H1 (cell line): ENCODE data around the gene SOHLH1.

Experiments
- CEBPB ChIP-seq: IDR thresholded peaks from 2 replicates; pipeline ENCODE4 v1.6.1; 2012; ENCODE audit warnings: low read depth, low read length
- POLR2A ChIP-seq, 2 experiments: IDR thresholded peaks; 1 replicate in 1 of 2; 2 replicates in 1 of 2; pipeline ENCODE4 v1.6.1; 2011; ENCODE audit warnings: low read depth in 2 of 2, low read length in 2 of 2, mild to moderate bottlenecking in 2 of 2; ENCODE audit errors: control extremely low read depth in 1 of 2
- SP2 ChIP-seq: IDR thresholded peaks from 2 replicates; pipeline ENCODE4 v1.6.1; 2012; ENCODE audit warnings: mild to moderate bottlenecking, low read length, inconsistent platforms
- TF ChIP-seq, protein P1 (sequence below): IDR thresholded peaks from 2 replicates; pipeline ENCODE4 v1.6.1; 2012; ENCODE audit warnings: inconsistent platforms

DNA sequence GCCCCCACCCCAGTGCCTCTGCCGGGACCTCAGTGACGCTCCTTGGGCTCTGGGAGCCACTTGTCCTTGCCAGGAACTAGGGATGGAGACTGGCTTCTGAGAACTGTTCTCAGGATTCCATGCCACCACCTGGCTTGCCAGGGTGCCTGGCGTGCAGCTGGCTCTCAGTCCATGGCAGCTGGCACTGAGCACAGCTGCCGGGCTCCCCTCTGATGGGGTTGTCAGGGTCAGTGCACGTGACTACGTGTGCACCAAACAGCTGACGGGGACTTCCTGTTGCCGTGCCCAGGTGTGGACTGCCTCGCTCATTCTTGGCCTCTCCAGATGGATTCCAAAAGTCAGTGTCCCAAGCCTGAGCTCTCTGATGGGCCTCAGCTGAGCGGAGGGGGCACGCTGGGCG lies 12.1 kb upstream of the SOHLH1 start:
- TF ChIP-seq, protein P1, sequence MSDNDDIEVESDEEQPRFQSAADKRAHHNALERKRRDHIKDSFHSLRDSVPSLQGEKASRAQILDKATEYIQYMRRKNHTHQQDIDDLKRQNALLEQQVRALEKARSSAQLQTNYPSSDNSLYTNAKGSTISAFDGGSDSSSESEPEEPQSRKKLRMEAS: no peak
- TF ChIP-seq CEBPB (no peak), SP2 (no peak), POLR2A (IDR thresholded peaks at IDR 0.05; ENCODE audit: control extremely low read depth in 1 of 2, low read depth in 2 of 2, low read length in 2 of 2) (no peak)
